Mucosa of descending colon (tissue), 3 donors: ENCODE results near the gene LGR6. TPM values are rescaled to one million over a fixed set of nuclear protein-coding genes. Genes with fewer than 3 reads are reported as not detected.
A peak's percentile ranks its signal among the peaks of the same experiment; 100 is the strongest.
"Not testable (repeated sequence)": the region's sequence is repeated elsewhere in the genome, so short reads cannot be mapped to it uniquely, and the experiment has no call there.

Source experiments
- ATAC-seq: fragments of 200-7000 bp; cut with Tn5 transposase; one replicate; pipeline ENCODE4 v1.9.1; 2020; ENCODE audit warnings: mild to moderate bottlenecking, moderate library complexity
- DNase-seq, 3 donors: peaks; one replicate each; pipeline ENCODE4 v3.0.0-alpha.2; 2020
- H3K36me3 ChIP-seq: fragments of 200-600 bp; one replicate; pipeline ENCODE4 v1.8.0; 2021; ENCODE audit warnings: low read depth, mild to moderate bottlenecking
- H3K4me1 ChIP-seq: fragments of 200-600 bp; one replicate; pipeline ENCODE4 v1.8.0; 2021; ENCODE audit warnings: low read depth, mild to moderate bottlenecking
- H3K4me3 ChIP-seq: fragments of 200-600 bp; one replicate; pipeline ENCODE4 v1.8.0; 2021; ENCODE audit warnings: mild to moderate bottlenecking
- H3K9me3 ChIP-seq: fragments of 200-600 bp; one replicate; pipeline ENCODE4 v1.8.0; 2021; ENCODE audit warnings: mild to moderate bottlenecking
- CTCF ChIP-seq: fragments of 200-600 bp; IDR thresholded peaks from one replicate; pipeline ENCODE4 v1.8.0; 2022; ENCODE audit warnings: antibody characterized with exemption, mild to moderate bottlenecking
- intact Hi-C, 2 donors: fragments of 100-400 bp; cut with DNase I in 1 of 2; cut with micrococcal nuclease in 1 of 2; formaldehyde crosslinking; loops; one replicate each; pipeline versions ENCODE4 v1.11.0 to v1.11.1; 2022; cut with DNase I, micrococcal nuclease
- long read RNA-seq, 2 donors: library from polyadenylated mRNA; unstranded; transcript quantifications; one replicate each; pipeline ENCODE4 v2.0.0, GENCODE V29; 2019 to 2021
- total RNA-seq, 3 donors: library from RNA; stranded (reverse); fragmentation: NEBNext Ultra II Directional in 2 of 3; extraction: Animal tissue kit (Norgen Biotek cat#: 25700) in 2 of 3; gene quantifications; one replicate each; pipeline versions ENCODE4 v1.2.1 to v1.2.4, GENCODE V29; 2021 to 2023
- donor health status: DM: no; HTN: no; CAD: no; lungs with moderate emphysema.
- donor health status: DM: no; HTN: no; CAD: no.
- donor health status: DM: no; HTN: yes; CAD: no.

The LGR6 gene
- 1 to 10 TPM in 2 of 3 donors, under 1 TPM in 1; 0.66 to 4.2 (median 1.3) TPM for total RNA-seq
- long read RNA-seq, donor 1, partial matches to known transcripts = 0 of 1 reads
- long read RNA-seq, donor 1, other reads (novel, unspliced or antisense) = 0 of 1 reads
- long read RNA-seq, donor 2 = 0 reads

- no peak within 1 kb of the TSS for H3K4me3 ChIP-seq
- TF ChIP-seq CTCF = no peak
- intact Hi-C loops = no loop called here
- H3K36me3 ChIP-seq = no peaks in the 10 kb centered on the region
- peak; percentile 61 for ATAC-seq
- H3K4me1 ChIP-seq = no peaks in the 10 kb centered on the region
- H3K9me3 ChIP-seq = no peaks in the 10 kb centered on the region
- peak in 2 of 3 donors; percentile 24 to 57 for DNase-seq
Observed at GRCh38 chr1:202193614-202194327, at the start of gene LGR6. Gene LGR6, plus strand, starts transcription at chr1:202193799. Its CDS starts 191 bp downstream, at chr1:202193990.

GRCh38 chr1:202144402-202145067 is 49.1 kb upstream of the LGR6 start, which contains the start of gene ARL8A:
Gene ARL8A, minus strand, starts transcription at chr1:202144737. Its CDS starts 165 bp downstream, at chr1:202144572.
- Histone ChIP-seq H3K4me3 (peak within 1 kb of the TSS; percentile 67), H3K9me3 (no peaks in the 10 kb centered on the region), H3K36me3 (no peaks in the 10 kb centered on the region), H3K4me1 (peaks cover 11% of the 10 kb centered on the region)
- DNase-seq = peak; percentile 82 to 86 (median 86)
- ATAC-seq = peak; percentile 88
- intact Hi-C loops = no loop called here
- no peak for TF ChIP-seq CTCF

- no peak for TF ChIP-seq CTCF
- ATAC-seq (peak; percentile 14), DNase-seq (no peak)
- H3K36me3 ChIP-seq = no peaks in the 10 kb centered on the region
- H3K9me3 ChIP-seq = no peaks in the 10 kb centered on the region
- intact Hi-C loops = no loop called here
- H3K4me3 ChIP-seq = peak overlapping the region; percentile 67
- H3K4me1 ChIP-seq = peaks cover 11% of the 10 kb centered on the region
Observed at GRCh38 chr1:202145068-202145743, 48.4 kb upstream of the LGR6 start.

- DNase-seq, H3K36me3 ChIP-seq, H3K4me3 ChIP-seq, ATAC-seq, H3K9me3 ChIP-seq, H3K4me1 ChIP-seq, intact Hi-C loops: not testable (repeated sequence)
Observed at GRCh38 chr1:202145744-202146140, 47.9 kb upstream of the LGR6 start.

GRCh38 chr1:202146279-202146678 is 47.3 kb upstream of the LGR6 start:
- Histone ChIP-seq H3K36me3 (no peaks in the 10 kb centered on the region), H3K4me3 (no peak overlapping the region), H3K4me1 (peaks cover 8% of the 10 kb centered on the region), H3K9me3 (no peaks in the 10 kb centered on the region)
- intact Hi-C loops = no loop called here
- ATAC-seq (no peak), DNase-seq (no peak)
- TF ChIP-seq CTCF = no peak

- TF ChIP-seq CTCF = no peak
- intact Hi-C loops = no loop called here
- ATAC-seq (no peak), DNase-seq (no peak)
- H3K36me3 ChIP-seq = no peaks in the 10 kb centered on the region
- no peak overlapping the region for H3K4me3 ChIP-seq
- H3K4me1 ChIP-seq = peaks cover 8% of the 10 kb centered on the region
- no peaks in the 10 kb centered on the region for H3K9me3 ChIP-seq
Observed at GRCh38 chr1:202146993-202147392, 46.6 kb upstream of the LGR6 start.
